ENCODE results near the gene RCCD1.

DNA sequence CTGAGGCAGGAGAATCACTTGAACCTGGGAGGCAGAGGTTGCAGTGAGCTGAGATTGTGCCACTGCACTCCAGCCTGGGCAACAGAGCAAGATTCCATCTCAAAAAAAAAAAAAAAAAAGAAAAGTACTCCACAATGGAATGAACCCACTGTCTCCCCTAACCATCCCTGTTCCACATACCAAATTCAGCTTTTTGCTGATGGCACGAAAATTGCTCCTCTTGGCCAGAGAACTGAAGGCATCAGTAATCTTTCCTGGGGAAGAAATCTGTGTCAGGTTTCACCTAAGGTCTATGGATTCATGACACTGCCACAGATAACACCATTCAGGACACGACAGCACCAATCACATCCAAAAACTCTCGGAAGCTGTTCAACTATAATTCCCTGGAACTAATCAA is 46.5 kb downstream of the RCCD1 start:
- TF ChIP-seq EZH2 (IDR thresholded peaks at IDR 0.05; ENCODE audit: insufficient read depth, poor library complexity, severe bottlenecking) (no peak), EZH2phosphoT487 (IDR thresholded peaks at IDR 0.05; ENCODE audit: insufficient read depth, low read depth) (no peak)
